Esophagus (tissue), 2 donors: ENCODE measurements around the gene CLDN16. TPM values are rescaled to one million over a fixed set of nuclear protein-coding genes. Genes with fewer than 3 reads are reported as not detected.

ENCODE experiments used
- H3K27ac ChIP-seq, 2 donors: one replicate each; pipeline ENCODE4 v1.5.1; 2013; ENCODE audit warnings: low read depth in 2 of 2, mild to moderate bottlenecking in 2 of 2, inconsistent platforms in 1 of 2, low read length in 1 of 2, moderate library complexity in 1 of 2
- H3K27me3 ChIP-seq, 2 donors: one replicate each; pipeline ENCODE4 v1.6.1; 2013; ENCODE audit warnings: low read length in 2 of 2, control low read depth in 1 of 2, mild to moderate bottlenecking in 1 of 2; ENCODE audit not compliant: insufficient read depth in 2 of 2, control insufficient read depth in 1 of 2
- H3K36me3 ChIP-seq, 2 donors: one replicate each; pipeline ENCODE4 v1.6.1; 2013; ENCODE audit warnings: low read length in 1 of 2; ENCODE audit not compliant: control insufficient read depth in 2 of 2, insufficient read depth in 2 of 2
- H3K4me1 ChIP-seq, 2 donors: one replicate each; pipeline ENCODE4 v1.6.1; 2013; ENCODE audit warnings: low read length in 1 of 2; ENCODE audit not compliant: control insufficient read depth in 2 of 2, insufficient read depth in 2 of 2
- H3K4me3 ChIP-seq, 2 donors: one replicate each; pipeline ENCODE4 v1.5.1; 2013; ENCODE audit warnings: low read length in 2 of 2, mild to moderate bottlenecking in 2 of 2, low read depth in 1 of 2, moderate library complexity in 1 of 2
- H3K9me3 ChIP-seq, 2 donors: one replicate each; pipeline ENCODE4 v1.6.1; 2013; ENCODE audit warnings: mild to moderate bottlenecking in 2 of 2, low read depth in 1 of 2, low read length in 1 of 2, moderate library complexity in 1 of 2; ENCODE audit not compliant: control insufficient read depth in 2 of 2, insufficient read depth in 1 of 2
- WGBS, 2 donors: extraction: QIAGEN DNeasy Blood & Tissue Kit; methylation state at CpG; one replicate each; pipeline ENCODE4 v1.1.7; 2013; 5-methylcytosine and 5-hydroxymethylcytosine counted together
- polyA plus RNA-seq, 2 donors: library from polyadenylated mRNA; stranded (reverse); fragments of 200-250 nt; gene quantifications; one replicate each; pipeline ENCODE4 v1.2.3, GENCODE V29; 2013
- donor health status: healthy with polysubstance abuse.
- donor health status: Bipolar disorder and iron deficiency.

CLDN16 gene
- polyA plus RNA-seq, 2 donors = 0.05 to 0.12 TPM

GRCh38 chr3:190446573-190447279 lies 58.8 kb downstream of the CLDN16 start:
- H3K27me3 ChIP-seq = no peaks in the 10 kb centered on the region
- no peaks in the 10 kb centered on the region for H3K4me1 ChIP-seq
- no peaks in the 10 kb centered on the region for H3K9me3 ChIP-seq
- no peaks in the 10 kb centered on the region for H3K36me3 ChIP-seq
- WGBS, 2 donors = 58 to 61% methylated on average over 6 of the region's 6 CpGs
- no peak overlapping the region for H3K4me3 ChIP-seq
- no peak overlapping the region for H3K27ac ChIP-seq

DNA sequence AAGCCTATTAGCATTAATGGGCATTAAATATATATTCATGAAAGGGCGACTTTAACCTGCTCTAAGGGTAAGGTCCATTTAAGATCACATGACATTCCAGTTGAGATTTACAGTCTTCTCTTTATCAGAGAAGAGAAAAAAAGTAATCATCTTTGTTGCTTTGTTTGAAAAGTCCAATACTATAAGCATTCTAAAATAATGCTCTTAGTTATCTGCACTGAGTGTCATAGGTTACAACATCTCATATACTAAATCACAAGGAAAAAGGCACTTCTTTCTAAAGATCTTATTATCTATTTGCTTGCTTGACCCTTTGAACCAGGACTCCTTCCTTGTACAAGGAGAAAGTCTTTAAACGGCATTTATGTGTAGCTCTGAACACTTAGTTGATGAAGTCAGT lies 60.3 kb downstream of the CLDN16 start:
- 70 to 82% methylated on average over 2 of the region's 2 CpGs for WGBS, 2 donors
- no peaks in the 10 kb centered on the region for H3K36me3 ChIP-seq
- H3K27me3 ChIP-seq = no peaks in the 10 kb centered on the region
- H3K4me1 ChIP-seq = no peaks in the 10 kb centered on the region
- H3K27ac ChIP-seq = no peak overlapping the region
- H3K4me3 ChIP-seq = no peak overlapping the region
- H3K9me3 ChIP-seq = no peaks in the 10 kb centered on the region

- Histone ChIP-seq H3K9me3 (no peaks in the 10 kb centered on the region), H3K27ac (no peak within 1 kb of the TSS), H3K36me3 (no peaks in the 10 kb centered on the region), H3K4me1 (no peaks in the 10 kb centered on the region), H3K4me3 (no peak within 1 kb of the TSS), H3K27me3 (no peaks in the 10 kb centered on the region)
- 84 to 86% methylated on average over 1 of the region's 1 CpG for WGBS, 2 donors
Measured at GRCh38 chr3:190449801-190450200, 61.8 kb downstream of the CLDN16 start, which contains the start of gene TMEM207. Gene TMEM207 (minus strand): TSS chr3:190449901. CDS start chr3:190449809, 92 bp downstream.

DNA sequence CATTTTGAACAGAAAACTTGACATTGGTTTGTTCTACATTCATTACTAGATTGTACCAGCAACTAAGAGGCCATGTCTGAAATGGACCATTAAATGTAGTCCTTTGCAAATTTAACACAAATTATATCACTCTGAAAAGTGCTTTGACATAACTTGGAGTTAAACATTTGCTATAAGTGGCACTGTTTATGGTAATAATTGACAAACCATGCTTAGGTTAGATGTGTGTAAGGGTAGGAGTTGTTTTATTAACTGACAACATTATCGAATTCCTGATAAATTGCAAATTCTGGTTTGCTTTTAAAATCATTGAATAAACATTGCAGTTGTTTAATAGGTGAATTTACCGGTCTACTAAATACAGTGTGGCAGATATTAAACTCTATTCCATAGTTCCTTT lies 67.9 kb downstream of the CLDN16 start:
- Histone ChIP-seq H3K4me1 (no peaks in the 10 kb centered on the region), H3K4me3 (no peak overlapping the region), H3K9me3 (no peaks in the 10 kb centered on the region), H3K36me3 (no peaks in the 10 kb centered on the region), H3K27ac (no peak overlapping the region), H3K27me3 (no peaks in the 10 kb centered on the region)
- WGBS, 2 donors = 63 to 80% methylated on average over 2 of the region's 2 CpGs

DNA sequence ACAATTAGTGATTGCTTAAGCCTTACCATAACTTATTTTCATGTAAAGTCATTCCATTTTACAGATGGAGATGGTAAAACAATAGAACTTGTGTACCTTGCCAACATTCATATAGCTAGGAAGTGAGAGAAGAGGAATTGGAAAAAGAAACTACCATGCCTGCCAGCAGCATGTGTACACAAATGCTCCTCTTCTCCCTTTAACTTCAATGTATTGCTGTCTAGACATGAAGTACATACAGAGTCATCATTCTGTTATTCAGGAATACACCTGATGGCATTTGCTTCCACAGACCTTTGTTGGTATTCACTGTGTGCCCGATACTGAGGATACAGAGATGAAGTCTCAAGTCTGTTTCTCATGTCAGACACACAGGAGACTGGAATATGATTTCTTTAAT lies 68.8 kb downstream of the CLDN16 start:
- Histone ChIP-seq H3K36me3 (no peaks in the 10 kb centered on the region), H3K9me3 (no peaks in the 10 kb centered on the region), H3K27me3 (no peaks in the 10 kb centered on the region), H3K27ac (no peak overlapping the region), H3K4me1 (no peaks in the 10 kb centered on the region), H3K4me3 (no peak overlapping the region)
- WGBS, 2 donors = 56 to 81% methylated on average over 1 of the region's 1 CpG

GRCh38 chr3:190458040-190458439 lies 70.1 kb downstream of the CLDN16 start:
- no peaks in the 10 kb centered on the region for H3K36me3 ChIP-seq
- WGBS, 2 donors = 34 to 43% methylated on average over 2 of the region's 2 CpGs
- no peak overlapping the region for H3K4me3 ChIP-seq
- H3K9me3 ChIP-seq = no peaks in the 10 kb centered on the region
- H3K27ac ChIP-seq = no peak overlapping the region
- no peaks in the 10 kb centered on the region for H3K4me1 ChIP-seq
- H3K27me3 ChIP-seq = no peaks in the 10 kb centered on the region

Other genes starting within 250 kb of the CLDN16 start
- gene CLDN1, start 65.7 kb upstream of the CLDN16 start, polyA plus RNA-seq = 10 to 100 TPM; 27.1 to 28.8 TPM
- not detected for gene TMEM207, start 61.7 kb downstream of the CLDN16 start, polyA plus RNA-seq
- 10 to 100 TPM in 1 of 2 donors, 1 to 10 TPM in 1; 5.9 to 14.5 TPM for gene IL1RAP, start 125.9 kb downstream of the CLDN16 start, polyA plus RNA-seq